Amniotic epithelial cell (primary cell): ENCODE results near the gene YTHDF1.

Experiments
- DNase-seq: peaks from one replicate; pipeline ENCODE4 v3.0.0-alpha.2; 2010; ENCODE audit warnings: low read depth

The YTHDF1 gene

GRCh38 chr20:63155266-63156165, 60.4 kb downstream of the YTHDF1 start:
- no peak for DNase-seq

- no peak for DNase-seq
Observed at GRCh38 chr20:63154395-63154794, 61.5 kb downstream of the YTHDF1 start.

- no peak for DNase-seq
Observed at GRCh38 chr20:63153254-63154221, 62.4 kb downstream of the YTHDF1 start.

- DNase-seq = no peak
Observed at GRCh38 chr20:63152322-63153253, 63.3 kb downstream of the YTHDF1 start.

GRCh38 chr20:63151554-63152321, 64.2 kb downstream of the YTHDF1 start:
- DNase-seq = no peak

- DNase-seq = no peak
Observed at GRCh38 chr20:63150911-63151531, 64.9 kb downstream of the YTHDF1 start.

GRCh38 chr20:63150391-63150898, 65.5 kb downstream of the YTHDF1 start:
- no peak for DNase-seq

GRCh38 chr20:63149531-63150192, 66.3 kb downstream of the YTHDF1 start:
- DNase-seq = no peak

GRCh38 chr20:63148696-63149095, 67.2 kb downstream of the YTHDF1 start:
- no peak for DNase-seq

- no peak for DNase-seq
Observed at GRCh38 chr20:63147532-63147931, 68.4 kb downstream of the YTHDF1 start.
